MM.1S (cell line): ENCODE measurements around the gene C1QTNF3.
"Not testable (repeated sequence)": the region's sequence is repeated elsewhere in the genome, so short reads cannot be mapped to it uniquely, and the experiment has no call there.

ENCODE experiments used
- DNase-seq: peaks from one replicate; pipeline ENCODE4 v3.0.0-alpha.2; 2015
- H2AFZ ChIP-seq: fragments of 300-600 bp; sonication (generic); 2 replicates; pipeline ENCODE4 v1.6.0; 2016; ENCODE audit warnings: antibody characterized with exemption, low read length
- H3F3A ChIP-seq: fragments of 300-600 bp; sonication (generic); 2 replicates; pipeline ENCODE4 v1.6.1; 2016; ENCODE audit warnings: mild to moderate bottlenecking, antibody characterized with exemption, low read length, moderate library complexity, mixed read lengths; ENCODE audit not compliant: insufficient read depth
- H3K27ac ChIP-seq: fragments of 300-600 bp; sonication (generic); 2 replicates; pipeline ENCODE4 v1.5.1; 2016; ENCODE audit warnings: mild to moderate bottlenecking, low read length
- H3K27me3 ChIP-seq: fragments of 300-600 bp; sonication (generic); replicated peaks from 2 replicates; pipeline ENCODE4 v1.6.0; 2016; ENCODE audit warnings: low read length; ENCODE audit not compliant: insufficient read depth
- H3K36me3 ChIP-seq: fragments of 300-600 bp; sonication (generic); replicated peaks from 2 replicates; pipeline ENCODE4 v1.6.1; 2016; ENCODE audit warnings: mild to moderate bottlenecking, low read length, mixed read lengths; ENCODE audit not compliant: insufficient read depth
- H3K4me1 ChIP-seq: fragments of 300-600 bp; sonication (generic); 2 replicates; pipeline ENCODE4 v1.6.1; 2016; ENCODE audit warnings: low read length, mixed read lengths
- H3K4me2 ChIP-seq: fragments of 300-600 bp; sonication (generic); 2 replicates; pipeline ENCODE4 v1.6.0; 2016; ENCODE audit warnings: low read depth, low read length
- H3K4me3 ChIP-seq: fragments of 300-600 bp; sonication (generic); 2 replicates; pipeline ENCODE4 v1.5.1; 2016; ENCODE audit warnings: low read length, mixed read lengths
- H3K79me2 ChIP-seq: fragments of 300-600 bp; sonication (generic); 2 replicates; pipeline ENCODE4 v1.6.1; 2016; ENCODE audit warnings: mixed run types, low read length, mixed read lengths
- H3K9ac ChIP-seq: fragments of 300-600 bp; sonication (generic); 2 replicates; pipeline ENCODE4 v1.6.1; 2016; ENCODE audit warnings: low read length, mixed read lengths
- H3K9me2 ChIP-seq: fragments of 300-600 bp; sonication (generic); replicated peaks from 2 replicates; pipeline ENCODE4 v1.6.1; 2016; ENCODE audit warnings: mild to moderate bottlenecking, low read length, mixed read lengths; ENCODE audit not compliant: insufficient read depth
- H3K9me3 ChIP-seq: fragments of 300-600 bp; sonication (generic); replicated peaks from 2 replicates; pipeline ENCODE4 v1.6.1; 2016; ENCODE audit warnings: mild to moderate bottlenecking, low read length, mixed read lengths; ENCODE audit not compliant: insufficient read depth
- H4K20me1 ChIP-seq: fragments of 300-600 bp; sonication (generic); 2 replicates; pipeline ENCODE4 v1.6.1; 2016; ENCODE audit warnings: mild to moderate bottlenecking, low read length, moderate library complexity, mixed read lengths; ENCODE audit not compliant: insufficient read depth
- EZH2 ChIP-seq: fragments of 300-600 bp; sonication (generic); optimal IDR thresholded peaks from 2 replicates; pipeline ENCODE3; 2017; ENCODE audit warnings: low read depth, mild to moderate bottlenecking, antibody characterized with exemption, low read length, mixed read lengths
- EZH2phosphoT487 ChIP-seq: fragments of 300-600 bp; sonication (generic); IDR thresholded peaks from 2 replicates; pipeline ENCODE4 v1.6.1; 2018; ENCODE audit warnings: antibody characterized with exemption, low read length
- TF ChIP-seq, protein P1 (sequence below): fragments of 300-600 bp; sonication (generic); IDR thresholded peaks from 2 replicates; pipeline ENCODE4 v1.5.1; 2016; ENCODE audit warnings: antibody characterized with exemption, low read length, mixed read lengths

Gene C1QTNF3

GRCh38 chr5:34076719-34077364 is 33.8 kb upstream of the C1QTNF3 start:
- H2AFZ ChIP-seq, H3F3A ChIP-seq, H3K4me3 ChIP-seq, H3K27me3 ChIP-seq, H3K79me2 ChIP-seq, H3K4me1 ChIP-seq, H3K9me3 ChIP-seq, H3K9ac ChIP-seq, DNase-seq, H3K4me2 ChIP-seq, H3K9me2 ChIP-seq, H3K27ac ChIP-seq, H3K36me3 ChIP-seq, H4K20me1 ChIP-seq: not testable (repeated sequence)

GRCh38 chr5:34074472-34074871 is 31.5 kb upstream of the C1QTNF3 start:
- not testable (repeated sequence) for H3K9ac ChIP-seq, H3K4me2 ChIP-seq, H3K27me3 ChIP-seq, H3K79me2 ChIP-seq, H2AFZ ChIP-seq, H3K4me1 ChIP-seq, H3K9me2 ChIP-seq, DNase-seq, H3K4me3 ChIP-seq, H4K20me1 ChIP-seq, H3F3A ChIP-seq, H3K27ac ChIP-seq, H3K36me3 ChIP-seq, H3K9me3 ChIP-seq

DNA sequence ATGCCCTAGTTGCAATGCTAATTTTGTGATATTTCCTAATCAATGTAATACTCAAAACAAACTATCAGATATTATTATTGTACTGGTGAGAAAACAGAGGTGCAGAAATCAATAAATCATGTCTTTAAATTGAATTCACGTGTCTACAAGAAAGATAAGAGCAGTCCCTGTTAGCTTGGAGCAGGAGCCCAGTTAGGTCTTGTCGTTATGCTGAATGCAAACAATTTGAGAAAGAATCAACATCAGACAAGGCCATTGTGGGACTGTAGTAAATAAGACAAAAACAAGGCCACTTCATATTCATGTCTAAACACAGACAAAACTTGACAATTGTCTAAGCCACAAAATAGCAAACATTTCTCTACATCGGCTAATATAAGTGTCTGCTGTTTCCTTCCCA is 31.1 kb upstream of the C1QTNF3 start:
- not testable (repeated sequence) for H3K4me2 ChIP-seq, H4K20me1 ChIP-seq, H3K27me3 ChIP-seq, H3K27ac ChIP-seq, H3K9me2 ChIP-seq, H3F3A ChIP-seq, H3K79me2 ChIP-seq, H2AFZ ChIP-seq, H3K4me3 ChIP-seq, H3K9me3 ChIP-seq, H3K36me3 ChIP-seq, H3K9ac ChIP-seq, H3K4me1 ChIP-seq, DNase-seq

- peak; percentile 31 for DNase-seq
- not testable (repeated sequence) for H3K4me3 ChIP-seq, H3K36me3 ChIP-seq, H3K9me2 ChIP-seq, H3K27me3 ChIP-seq, H2AFZ ChIP-seq, H3K4me1 ChIP-seq, H3F3A ChIP-seq, H3K79me2 ChIP-seq, H3K9ac ChIP-seq, H4K20me1 ChIP-seq, H3K9me3 ChIP-seq
- Histone ChIP-seq H3K4me2 (peak overlapping the region; percentile 29; the same call in 1 of the 2 replicates), H3K27ac (peak overlapping the region; percentile 60; the same call in 1 of the 2 replicates)
Measured at GRCh38 chr5:34070626-34071025, 27.6 kb upstream of the C1QTNF3 start.

DNA sequence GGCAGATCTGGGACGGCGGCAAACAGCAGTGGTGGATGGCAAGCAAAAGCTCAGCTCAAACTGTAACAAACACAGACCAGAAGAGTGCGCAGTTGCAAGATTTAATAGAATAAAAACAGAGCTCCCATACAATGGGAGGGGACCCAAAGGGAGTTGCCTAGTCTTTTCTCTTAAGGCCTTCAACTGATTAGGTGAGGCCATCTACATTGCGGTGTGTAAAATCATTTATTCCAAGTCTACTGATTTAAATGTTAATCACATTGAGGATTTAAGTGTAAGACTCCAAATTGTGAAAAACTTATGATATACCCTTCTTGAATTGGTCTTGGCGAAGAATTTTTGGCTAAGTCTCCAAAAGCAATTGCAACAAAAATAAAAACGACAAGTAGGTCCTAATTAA is 21.6 kb upstream of the C1QTNF3 start:
- H3K4me3 ChIP-seq = no peak overlapping the region
- H3K9me2 ChIP-seq = no peaks in the 10 kb centered on the region
- no peak overlapping the region for H2AFZ ChIP-seq
- TF ChIP-seq, protein P1, sequence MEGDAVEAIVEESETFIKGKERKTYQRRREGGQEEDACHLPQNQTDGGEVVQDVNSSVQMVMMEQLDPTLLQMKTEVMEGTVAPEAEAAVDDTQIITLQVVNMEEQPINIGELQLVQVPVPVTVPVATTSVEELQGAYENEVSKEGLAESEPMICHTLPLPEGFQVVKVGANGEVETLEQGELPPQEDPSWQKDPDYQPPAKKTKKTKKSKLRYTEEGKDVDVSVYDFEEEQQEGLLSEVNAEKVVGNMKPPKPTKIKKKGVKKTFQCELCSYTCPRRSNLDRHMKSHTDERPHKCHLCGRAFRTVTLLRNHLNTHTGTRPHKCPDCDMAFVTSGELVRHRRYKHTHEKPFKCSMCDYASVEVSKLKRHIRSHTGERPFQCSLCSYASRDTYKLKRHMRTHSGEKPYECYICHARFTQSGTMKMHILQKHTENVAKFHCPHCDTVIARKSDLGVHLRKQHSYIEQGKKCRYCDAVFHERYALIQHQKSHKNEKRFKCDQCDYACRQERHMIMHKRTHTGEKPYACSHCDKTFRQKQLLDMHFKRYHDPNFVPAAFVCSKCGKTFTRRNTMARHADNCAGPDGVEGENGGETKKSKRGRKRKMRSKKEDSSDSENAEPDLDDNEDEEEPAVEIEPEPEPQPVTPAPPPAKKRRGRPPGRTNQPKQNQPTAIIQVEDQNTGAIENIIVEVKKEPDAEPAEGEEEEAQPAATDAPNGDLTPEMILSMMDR = no peak
- TF ChIP-seq EZH2 (no peak), EZH2phosphoT487 (no peak)
- H3K4me2 ChIP-seq = no peak overlapping the region
- no peak overlapping the region for H3K9ac ChIP-seq
- no peaks in the 10 kb centered on the region for H3K79me2 ChIP-seq
- no peaks in the 10 kb centered on the region for H3K36me3 ChIP-seq
- no peaks in the 10 kb centered on the region for H3K9me3 ChIP-seq
- no peaks in the 10 kb centered on the region for H4K20me1 ChIP-seq
- H3K27ac ChIP-seq = no peak overlapping the region
- H3F3A ChIP-seq = no peaks in the 10 kb centered on the region
- H3K4me1 ChIP-seq = no peaks in the 10 kb centered on the region; the same call in 1 of the 2 replicates
- DNase-seq = no peak
- H3K27me3 ChIP-seq = no peaks in the 10 kb centered on the region
